ENCODE measurements around the gene SCAF11. TPM values are rescaled to one million over a fixed set of nuclear protein-coding genes. Genes with fewer than 3 reads are reported as not detected.

The SCAF11 gene
- total RNA-seq, 1 donor from 2014 or later: 152 TPM

- Histone ChIP-seq H3K4me3 (no peak overlapping the region), H3K9me3 (ENCODE audit: low read depth) (no peaks in the 10 kb centered on the region), H3K79me2 (ENCODE audit: low read depth) (no peaks in the 10 kb centered on the region), H3K4me1 (no peaks in the 10 kb centered on the region), H3K27ac (no peak overlapping the region), H3F3A (ENCODE audit: low read depth) (no peaks in the 10 kb centered on the region), H3K4me2 (no peak overlapping the region), H2AFZ (replicated peaks) (no peak overlapping the region), H4K20me1 (ENCODE audit: low read depth) (peaks cover 4% of the 10 kb centered on the region), H3K27me3 (no peaks in the 10 kb centered on the region), H3K36me3 (peaks cover 31% of the 10 kb centered on the region), H3K9ac (no peak overlapping the region)
- no peaks in the 10 kb centered on the region for H3K27me3 Mint-ChIP-seq (ENCODE audit: insufficient read depth, low read depth)
- no peak overlapping the region for H3K27ac Mint-ChIP-seq
- no peaks in the 10 kb centered on the region for H3K4me1 Mint-ChIP-seq
- H3K36me3 Mint-ChIP-seq: peaks cover 42% of the 10 kb centered on the region
- no peak overlapping the region for H3K4me3 Mint-ChIP-seq
- no peak for TF ChIP-seq CTCF (IDR thresholded peaks at IDR 0.05)
- no peak for TF ChIP-seq EZH2phosphoT487 (IDR thresholded peaks at IDR 0.05)
- TF ChIP-seq EZH2 (IDR thresholded peaks at IDR 0.05): no peak
- no peaks in the 10 kb centered on the region for H3K9me3 Mint-ChIP-seq
- no peak for DNase-seq (ENCODE audit: low spot score)
Observed at GRCh38 chr12:45944771-45945170, 45.6 kb downstream of the SCAF11 start.

GRCh38 chr12:45939759-45940158 is 50.6 kb downstream of the SCAF11 start:
- Mint-ChIP-seq H3K9me3 (no peaks in the 10 kb centered on the region), H3K27me3 (ENCODE audit: insufficient read depth, low read depth) (no peaks in the 10 kb centered on the region), H3K4me3 (no peak overlapping the region), H3K27ac (no peak overlapping the region), H3K4me1 (no peaks in the 10 kb centered on the region), H3K36me3 (peaks cover 34% of the 10 kb centered on the region)
- TF ChIP-seq EZH2 (IDR thresholded peaks at IDR 0.05) (no peak), EZH2phosphoT487 (IDR thresholded peaks at IDR 0.05) (no peak), CTCF (IDR thresholded peaks at IDR 0.05) (no peak)
- H3K4me1 ChIP-seq: no peaks in the 10 kb centered on the region
- no peaks in the 10 kb centered on the region for H3K79me2 ChIP-seq (ENCODE audit: low read depth)
- H3K27me3 ChIP-seq: no peaks in the 10 kb centered on the region
- no peak overlapping the region for H2AFZ ChIP-seq (replicated peaks)
- no peak overlapping the region for H3K4me3 ChIP-seq
- no peak overlapping the region for H3K27ac ChIP-seq
- DNase-seq (ENCODE audit: low spot score): no peak
- H3K36me3 ChIP-seq: peaks cover 11% of the 10 kb centered on the region
- no peaks in the 10 kb centered on the region for H3F3A ChIP-seq (ENCODE audit: low read depth)
- no peak overlapping the region for H3K9ac ChIP-seq
- no peak overlapping the region for H3K4me2 ChIP-seq
- no peaks in the 10 kb centered on the region for H4K20me1 ChIP-seq (ENCODE audit: low read depth)
- no peaks in the 10 kb centered on the region for H3K9me3 ChIP-seq (ENCODE audit: low read depth)

DNA sequence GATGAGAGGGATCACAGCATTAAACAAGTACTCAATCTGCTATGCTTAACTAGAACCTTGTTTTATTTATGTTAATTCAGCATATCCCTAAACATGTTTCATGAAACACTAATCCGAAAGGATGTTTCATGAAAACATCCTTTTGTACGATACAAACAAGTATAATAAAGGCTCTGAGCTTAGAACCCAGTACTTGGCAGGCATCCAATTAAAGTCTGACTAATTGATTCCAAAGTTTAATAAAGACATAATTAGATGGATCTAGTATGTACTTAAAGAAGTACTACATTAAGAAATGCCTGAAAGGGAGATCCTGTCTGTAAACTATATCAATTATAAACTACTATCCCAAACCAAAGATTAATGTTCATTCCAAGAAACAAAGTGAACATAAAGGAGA is 51.8 kb downstream of the SCAF11 start:
- H3K4me3 Mint-ChIP-seq: no peak overlapping the region
- H3K4me1 Mint-ChIP-seq: no peaks in the 10 kb centered on the region
- H3K27ac ChIP-seq: no peak overlapping the region
- H3K27me3 Mint-ChIP-seq (ENCODE audit: insufficient read depth, low read depth): no peaks in the 10 kb centered on the region
- H3K27me3 ChIP-seq: no peaks in the 10 kb centered on the region
- H4K20me1 ChIP-seq (ENCODE audit: low read depth): no peaks in the 10 kb centered on the region
- no peaks in the 10 kb centered on the region for H3F3A ChIP-seq (ENCODE audit: low read depth)
- DNase-seq (ENCODE audit: low spot score): no peak
- no peaks in the 10 kb centered on the region for H3K9me3 Mint-ChIP-seq
- H3K4me2 ChIP-seq: no peak overlapping the region
- H3K4me1 ChIP-seq: no peaks in the 10 kb centered on the region
- H3K27ac Mint-ChIP-seq: no peak overlapping the region
- H3K36me3 ChIP-seq: peaks cover 13% of the 10 kb centered on the region
- TF ChIP-seq CTCF (IDR thresholded peaks at IDR 0.05): no peak
- no peak for TF ChIP-seq EZH2 (IDR thresholded peaks at IDR 0.05)
- TF ChIP-seq EZH2phosphoT487 (IDR thresholded peaks at IDR 0.05): no peak
- peaks cover 32% of the 10 kb centered on the region for H3K36me3 Mint-ChIP-seq
- no peaks in the 10 kb centered on the region for H3K79me2 ChIP-seq (ENCODE audit: low read depth)
- H3K9ac ChIP-seq: no peak overlapping the region
- no peak overlapping the region for H3K4me3 ChIP-seq
- no peak overlapping the region for H2AFZ ChIP-seq (replicated peaks)
- H3K9me3 ChIP-seq (ENCODE audit: low read depth): no peaks in the 10 kb centered on the region

Measured in neural progenitor cell (in vitro differentiated cells).